K562 (cell line): Measurements from ENCODE around the gene NOSIP. TPM values are rescaled to one million over a fixed set of nuclear protein-coding genes. Genes with fewer than 3 reads are reported as not detected.

Experiments used
- AFF4 ChIP-seq: sonication (generic); formaldehyde crosslinking; IDR thresholded peaks from 2 replicates; pipeline ENCODE4 v1.8.0; 2023; ENCODE audit warnings: mild to moderate bottlenecking, missing genetic modification reagents
- ARID1B ChIP-seq: fragments of 450-650 bp; IDR thresholded peaks from 2 replicates; pipeline ENCODE4 v1.6.1; 2016; ENCODE audit warnings: antibody characterized with exemption, mild to moderate bottlenecking, inconsistent platforms
- CBX2 ChIP-seq: fragments of 200-600 bp; sonication (generic); IDR thresholded peaks from one replicate; pipeline ENCODE4 v1.6.1; 2012; ENCODE audit warnings: mild to moderate bottlenecking, low read length, inconsistent platforms; ENCODE audit not compliant: insufficient read depth, poor library complexity, severe bottlenecking
- CCNT2 ChIP-seq: IDR thresholded peaks from 2 replicates; pipeline ENCODE4 v1.6.1; 2011; ENCODE audit warnings: borderline replicate concordance, low read depth, mild to moderate bottlenecking, moderate library complexity, mixed read lengths, low read length; ENCODE audit not compliant: insufficient read length; ENCODE audit errors: extremely low read depth
- CTBP1 ChIP-seq: fragments of 450-650 bp; IDR thresholded peaks from 2 replicates; pipeline ENCODE4 v1.6.1; 2016; ENCODE audit warnings: borderline replicate concordance
- ETS2 ChIP-seq: IDR thresholded peaks from 2 replicates; pipeline ENCODE4 v1.6.1; 2016; ENCODE audit warnings: borderline replicate concordance, missing genetic modification characterization, mild to moderate bottlenecking, moderate library complexity, missing compliant biosample characterization; ENCODE audit not compliant: poor library complexity, severe bottlenecking
- FOXP1 ChIP-seq: sonication (generic); formaldehyde crosslinking; IDR thresholded peaks from 2 replicates; pipeline ENCODE4 v1.8.0; 2022; ENCODE audit warnings: mild to moderate bottlenecking, missing genetic modification reagents
- L3MBTL2 ChIP-seq: fragments of 450-650 bp; IDR thresholded peaks from 2 replicates; pipeline ENCODE4 v1.6.1; 2016; ENCODE audit warnings: mild to moderate bottlenecking, moderate library complexity
- MLLT1 ChIP-seq, 2 experiments: fragments of 450-650 bp; IDR thresholded peaks; 2 replicates each; pipeline ENCODE4 v1.6.1; 2016
- MXI1 ChIP-seq: IDR thresholded peaks from 2 replicates; pipeline ENCODE4 v1.6.1; 2011; ENCODE audit warnings: low read depth, mild to moderate bottlenecking, improper control_type of control experiment, low read length
- OTX1 ChIP-seq: fragments of 450-650 bp; formaldehyde crosslinking; IDR thresholded peaks from 2 replicates; pipeline ENCODE4 v1.4.0; 2022; ENCODE audit warnings: mild to moderate bottlenecking
- RBM22 ChIP-seq: fragments of 200-400 bp; formaldehyde crosslinking; IDR thresholded peaks from 2 replicates; pipeline ENCODE4 v1.6.1; 2018; ENCODE audit warnings: low read length, low read depth; ENCODE audit not compliant: poor library complexity, severe bottlenecking
- RFX1 ChIP-seq: fragments of 450-650 bp; IDR thresholded peaks from 2 replicates; pipeline ENCODE4 v1.6.1; 2016; ENCODE audit warnings: mild to moderate bottlenecking, moderate library complexity
- RFX5 ChIP-seq: IDR thresholded peaks from 2 replicates; pipeline ENCODE4 v1.6.1; 2011; ENCODE audit warnings: low read depth, mild to moderate bottlenecking, improper control_type of control experiment, low read length
- RHOXF2B ChIP-seq: fragments of 250-450 bp; sonication (Bioruptor Pico); conservative IDR thresholded peaks from 2 replicates; pipeline ENCODE4 v1.5.1; 2021
- SREBF1 ChIP-seq: fragments of 150-350 bp; IDR thresholded peaks from 2 replicates; pipeline ENCODE4 v1.6.1; 2014; ENCODE audit warnings: antibody characterized with exemption, low read depth, low read length, borderline replicate concordance
- U2AF1 ChIP-seq: fragments of 200-400 bp; formaldehyde crosslinking; optimal IDR thresholded peaks from 2 replicates; pipeline ENCODE3; 2017; ENCODE audit warnings: mild to moderate bottlenecking, low read depth, low read length, moderate library complexity
- ZNF124 ChIP-seq: sonication (generic); formaldehyde crosslinking; IDR thresholded peaks from 2 replicates; pipeline ENCODE4 v1.8.1; 2022; ENCODE audit warnings: missing genetic modification reagents
- ZNF408 ChIP-seq: fragments of 250-450 bp; sonication (Bioruptor Pico); IDR thresholded peaks from 2 replicates; pipeline ENCODE4 v1.4.0; 2020; ENCODE audit warnings: low read depth, mild to moderate bottlenecking, moderate library complexity
- ZNF644 ChIP-seq: fragments of 200-800 bp; sonication (Bioruptor generic); IDR thresholded peaks from 2 replicates; pipeline ENCODE4 v1.6.1; 2016; ENCODE audit warnings: low read depth, missing genetic modification characterization, missing compliant biosample characterization
- polyA plus RNA-seq, 8 experiments: library from polyadenylated mRNA; depleted of rRNA in 4 of 8; stranded (reverse) in 5 of 8; unstranded in 3 of 8; fragments of >200 nt; fragmentation: Nextera tagmentation in 2 of 8; fragmentation: Illumina TruSeq in 1 of 8; extraction: Ambion mirVana in 2 of 8; extraction: Trizol in 1 of 8; gene quantifications; 2 replicates each; pipeline versions ENCODE4 v1.2.1 to v1.2.3, GENCODE V29; 2011 to 2014; ENCODE audit warnings: inconsistent platforms in 1 of 8, missing spikeins in 1 of 8
- total RNA-seq, 7 experiments: library from RNA; depleted of rRNA in 6 of 7; stranded (reverse); fragments of >200 nt in 6 of 7; fragmentation: Illumina TruSeq in 2 of 7; extraction: Trizol in 2 of 7; gene quantifications; 2 replicates each; pipeline versions ENCODE4 v1.2.1 to v1.2.3, GENCODE V29; 2011 to 2021; ENCODE audit warnings: low replicate concordance in 1 of 7
- TF ChIP-seq, protein P1 (sequence below): fragments of 450-650 bp; IDR thresholded peaks from 2 replicates; pipeline ENCODE4 v1.6.1; 2014; ENCODE audit warnings: low read depth, mild to moderate bottlenecking, moderate library complexity, borderline replicate concordance

Gene NOSIP
- total and polyA plus RNA-seq, 9 of the 15 experiments (the other 6 are each of a cell fraction or from before 2014, with no cell fraction given): 14.4 to 153 (median 79.9) TPM

DNA sequence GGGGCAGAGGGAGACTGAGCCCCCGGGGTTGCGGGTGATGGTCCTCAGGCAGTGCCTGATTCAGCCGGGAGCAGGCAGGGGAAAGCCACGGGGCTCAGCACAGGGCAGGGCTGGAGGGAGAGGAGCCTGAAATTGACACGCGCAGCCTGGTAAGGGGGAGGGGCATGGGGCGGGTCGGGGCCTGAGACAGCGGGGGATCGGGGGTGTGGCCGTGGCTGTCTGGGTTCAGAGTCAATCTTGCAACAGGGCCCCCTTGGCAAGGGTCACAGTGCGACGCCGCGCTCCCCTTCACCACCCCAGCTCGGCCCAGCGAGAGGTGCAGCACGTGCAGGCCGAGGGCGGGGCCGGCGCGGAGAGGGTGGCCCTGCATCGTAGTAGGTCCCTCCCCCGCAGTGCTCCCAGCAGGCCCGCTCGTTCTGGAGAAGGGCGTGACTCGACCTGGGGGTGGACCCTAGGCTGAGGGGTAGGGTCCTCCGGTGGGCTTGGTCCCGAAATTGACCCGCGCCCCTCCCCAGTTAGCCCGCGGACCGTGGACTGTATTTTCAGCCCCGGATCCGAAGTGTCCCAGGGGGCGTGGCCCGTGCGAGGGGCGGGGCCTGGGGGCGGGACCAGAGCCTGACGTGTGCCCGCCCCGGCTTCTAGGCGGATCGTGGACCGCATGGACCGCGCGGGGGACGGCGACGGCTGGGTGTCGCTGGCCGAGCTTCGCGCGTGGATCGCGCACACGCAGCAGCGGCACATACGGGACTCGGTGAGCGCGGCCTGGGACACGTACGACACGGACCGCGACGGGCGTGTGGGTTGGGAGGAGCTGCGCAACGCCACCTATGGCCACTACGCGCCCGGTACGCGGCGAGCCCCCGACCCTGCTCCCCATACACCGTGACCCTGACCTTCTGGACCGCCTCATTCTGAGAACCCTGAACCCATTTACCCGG is 46.5 kb downstream of the NOSIP start (continued):
- TF ChIP-seq L3MBTL2 (peak; percentile 93), CTBP1 (peak; percentile 50; the same call in 1 of the 2 replicates), ZNF408 (CRISPR knock-in tag) (no peak), ETS2 (tag) (no peak), MLLT1 (IDR thresholded peaks at IDR 0.05) (no peak), RBM22 (no peak), OTX1 (CRISPR knock-in tag) (no peak), SREBF1 (no peak), RHOXF2B (CRISPR knock-in tag) (no peak), RFX5 (no peak), CBX2 (no peak), ARID1B (no peak), ZNF644 (tag) (no peak), MXI1 (peak; percentile 9; the same call in 1 of the 2 replicates), RFX1 (no peak), CCNT2 (peak; percentile 37), ZNF124 (CRISPR knock-in tag) (no peak), U2AF1 (peak; percentile 45), AFF4 (CRISPR knock-in tag) (no peak; the same call in 1 of the 2 replicates), FOXP1 (CRISPR knock-in tag) (peak; percentile 67)
- TF ChIP-seq, protein P1, sequence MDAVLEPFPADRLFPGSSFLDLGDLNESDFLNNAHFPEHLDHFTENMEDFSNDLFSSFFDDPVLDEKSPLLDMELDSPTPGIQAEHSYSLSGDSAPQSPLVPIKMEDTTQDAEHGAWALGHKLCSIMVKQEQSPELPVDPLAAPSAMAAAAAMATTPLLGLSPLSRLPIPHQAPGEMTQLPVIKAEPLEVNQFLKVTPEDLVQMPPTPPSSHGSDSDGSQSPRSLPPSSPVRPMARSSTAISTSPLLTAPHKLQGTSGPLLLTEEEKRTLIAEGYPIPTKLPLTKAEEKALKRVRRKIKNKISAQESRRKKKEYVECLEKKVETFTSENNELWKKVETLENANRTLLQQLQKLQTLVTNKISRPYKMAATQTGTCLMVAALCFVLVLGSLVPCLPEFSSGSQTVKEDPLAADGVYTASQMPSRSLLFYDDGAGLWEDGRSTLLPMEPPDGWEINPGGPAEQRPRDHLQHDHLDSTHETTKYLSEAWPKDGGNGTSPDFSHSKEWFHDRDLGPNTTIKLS: peak; percentile 38; the same call in 1 of the 2 replicates
